GM23338 (cell line): ENCODE data around the gene GLS. TPM values are rescaled to one million over a fixed set of nuclear protein-coding genes. Genes with fewer than 3 reads are reported as not detected.

Source experiments
- polyA plus RNA-seq: library from polyadenylated mRNA; unstranded; fragments of >200 nt; fragmentation: Nextera tagmentation; extraction: Ambion mirVana; gene quantifications from 2 replicates; pipeline ENCODE4 v1.2.1, GENCODE V29; 2016
- total RNA-seq: library from RNA; depleted of rRNA; stranded (reverse); fragments of >200 nt; shearing (Covaris generic); gene quantifications from 2 replicates; pipeline ENCODE4 v1.2.3, GENCODE V29; 2014; rRNA removed

Gene GLS
- total and polyA plus RNA-seq, 2 experiments from 2014 or later, result 38.1 to 172 TPM

Other genes starting within 250 kb of the GLS start
- 35.9 and 40.2 TPM in 2 replicates for gene NAB1, start 231.7 kb upstream of the GLS start, total RNA-seq
- 8.3 and 10.4 TPM in 2 replicates for gene NAB1, start 231.7 kb upstream of the GLS start, polyA plus RNA-seq
- gene STAT1, start 133.3 kb downstream of the GLS start, total RNA-seq, result 43.2 and 47.4 TPM in 2 replicates
- 15.1 and 16.3 TPM in 2 replicates for gene STAT1, start 133.3 kb downstream of the GLS start, polyA plus RNA-seq